DLD1 (cell line): ENCODE data around the gene AMFR.

Experiments used
- in situ Hi-C: cut with HindIII; loops from 2 replicates; pipeline ENCODE4 v1.10.0; 2017; ENCODE audit warnings: low sequenced_read_pairs

Gene AMFR

DNA sequence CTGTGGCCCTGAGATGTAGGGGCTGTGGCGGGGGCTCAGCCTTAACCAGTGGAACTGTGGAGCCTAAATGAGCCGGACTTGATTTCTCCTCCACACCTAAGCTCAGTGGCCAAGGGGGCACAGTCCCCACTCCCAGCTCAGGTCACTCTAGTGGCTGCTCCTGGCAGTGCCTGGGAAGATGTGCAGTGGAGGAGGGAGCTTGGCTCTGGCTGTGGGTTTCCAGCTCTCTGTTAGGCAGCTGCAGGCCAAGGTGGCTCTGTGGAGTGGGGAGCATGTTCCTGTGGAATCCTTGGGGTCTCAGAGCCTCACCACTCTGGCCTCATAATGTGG, 76.3 kb downstream of the AMFR start:
- in situ Hi-C loops = no loop called here

GRCh38 chr16:56348168-56349085, 76.9 kb downstream of the AMFR start:
- in situ Hi-C loops = no loop called here

DNA sequence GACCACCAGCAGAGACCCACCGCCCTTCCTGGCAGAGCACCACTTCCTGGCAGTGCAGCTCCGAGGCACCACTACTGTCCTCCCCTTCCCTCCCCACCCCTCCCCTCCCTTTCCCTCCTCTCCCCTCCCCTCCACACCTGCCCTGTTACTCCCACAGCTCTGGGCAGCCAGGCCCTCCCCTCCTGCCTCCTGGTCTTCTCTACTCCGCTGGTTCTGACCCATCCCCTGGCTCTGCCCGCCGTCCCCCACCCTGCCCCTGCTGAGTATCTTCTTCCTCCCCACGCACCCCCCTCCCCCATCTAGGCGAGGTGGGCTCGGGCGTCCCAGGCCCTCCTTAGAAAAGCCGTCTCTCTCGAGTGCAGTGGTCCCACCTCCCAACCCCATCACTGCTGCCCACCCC, 77.7 kb downstream of the AMFR start:
- in situ Hi-C loops = no loop called here

DNA sequence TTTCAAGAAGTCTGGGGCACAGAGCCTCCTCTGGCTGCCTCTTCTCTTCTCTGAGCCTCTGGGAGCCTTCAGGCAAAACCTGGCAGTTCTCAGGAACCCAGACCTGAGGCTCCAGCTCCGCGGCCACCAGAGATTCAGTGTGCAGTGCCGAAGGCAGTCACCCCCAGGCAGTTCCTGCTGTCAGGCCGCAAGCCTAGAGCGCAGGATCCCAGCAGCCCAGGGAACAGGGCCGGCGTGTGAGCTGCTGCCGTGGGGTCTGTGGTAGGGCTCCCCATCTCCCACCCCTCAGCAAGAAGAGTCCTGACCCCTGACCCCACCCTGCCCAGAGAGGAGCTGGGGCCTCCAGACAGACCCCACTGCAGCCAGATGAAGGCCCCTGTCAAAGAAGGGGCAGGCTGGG, 78.2 kb downstream of the AMFR start:
- in situ Hi-C loops = no loop called here

DNA sequence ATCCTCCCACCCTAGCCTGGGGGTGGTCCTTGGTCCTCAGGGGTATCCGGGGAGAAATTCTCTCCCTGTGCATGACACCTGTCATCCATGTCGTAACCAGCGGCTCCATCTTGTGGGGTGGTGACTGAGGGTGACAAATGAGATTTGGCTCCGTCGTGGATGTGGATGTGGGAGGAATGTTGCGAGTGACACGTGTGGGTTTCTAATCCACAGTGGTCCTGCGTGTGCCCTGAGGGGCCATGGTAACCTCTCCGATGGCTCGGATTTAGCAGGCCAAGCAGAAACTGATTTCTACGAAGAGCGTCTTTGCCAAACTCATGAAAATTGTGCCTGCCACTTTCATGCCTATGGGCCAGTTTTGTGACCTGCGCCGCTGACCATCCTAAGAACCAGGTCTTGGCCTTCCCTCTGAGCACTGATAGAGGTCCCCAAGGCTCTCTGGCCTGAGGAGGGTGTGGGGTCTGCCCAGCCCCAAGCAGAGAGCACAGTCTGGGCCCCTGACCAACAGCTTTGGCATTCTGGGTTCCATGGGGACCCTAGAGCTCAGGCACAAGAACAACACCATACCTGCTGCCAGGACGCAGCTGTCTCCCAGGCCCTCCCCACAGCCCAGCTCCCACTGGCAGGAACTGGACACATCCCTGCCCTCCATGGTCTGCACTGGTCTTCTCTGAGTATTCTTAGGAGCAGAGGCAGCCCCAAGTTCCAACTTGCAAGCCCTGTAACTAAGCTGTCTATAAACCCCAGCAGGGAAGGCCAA, 79.0 kb downstream of the AMFR start:
- in situ Hi-C loops = no loop called here

- in situ Hi-C loops = no loop called here
These were observed 79.8 kb downstream of the AMFR start for GRCh38 chr16:56345406-56346050.

GRCh38 chr16:56344518-56345405, 80.6 kb downstream of the AMFR start:
- in situ Hi-C loops = no loop called here

GRCh38 chr16:56343661-56344517, 81.5 kb downstream of the AMFR start:
- in situ Hi-C loops = no loop called here

GRCh38 chr16:56341656-56342399, 83.5 kb downstream of the AMFR start:
- in situ Hi-C loops = no loop called here

- in situ Hi-C loops = no loop called here
These were observed 84.4 kb downstream of the AMFR start for GRCh38 chr16:56340864-56341365.

DNA sequence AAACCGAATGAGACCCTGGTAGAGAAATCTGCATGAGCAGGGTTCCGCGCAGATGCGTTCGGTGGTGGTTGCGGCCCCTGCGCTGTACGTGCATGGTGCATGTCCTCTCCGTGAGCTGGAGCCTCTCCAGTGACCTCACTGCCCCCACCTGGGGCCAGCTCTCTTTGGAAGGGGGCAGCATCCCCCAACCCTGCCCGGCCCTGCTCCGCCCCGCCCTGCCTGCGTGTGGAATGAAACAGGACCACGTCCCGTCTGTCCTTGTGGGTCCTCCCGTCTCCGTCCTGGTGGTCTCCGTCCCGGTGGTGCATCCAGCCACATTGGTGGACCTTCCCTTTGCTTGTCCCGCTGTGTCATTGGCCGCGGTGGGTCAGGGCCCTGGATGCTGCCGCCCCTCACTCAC, 84.9 kb downstream of the AMFR start:
- in situ Hi-C loops = no loop called here

GRCh38 chr16:56339431-56340195, 85.7 kb downstream of the AMFR start:
- in situ Hi-C loops = no loop called here

DNA sequence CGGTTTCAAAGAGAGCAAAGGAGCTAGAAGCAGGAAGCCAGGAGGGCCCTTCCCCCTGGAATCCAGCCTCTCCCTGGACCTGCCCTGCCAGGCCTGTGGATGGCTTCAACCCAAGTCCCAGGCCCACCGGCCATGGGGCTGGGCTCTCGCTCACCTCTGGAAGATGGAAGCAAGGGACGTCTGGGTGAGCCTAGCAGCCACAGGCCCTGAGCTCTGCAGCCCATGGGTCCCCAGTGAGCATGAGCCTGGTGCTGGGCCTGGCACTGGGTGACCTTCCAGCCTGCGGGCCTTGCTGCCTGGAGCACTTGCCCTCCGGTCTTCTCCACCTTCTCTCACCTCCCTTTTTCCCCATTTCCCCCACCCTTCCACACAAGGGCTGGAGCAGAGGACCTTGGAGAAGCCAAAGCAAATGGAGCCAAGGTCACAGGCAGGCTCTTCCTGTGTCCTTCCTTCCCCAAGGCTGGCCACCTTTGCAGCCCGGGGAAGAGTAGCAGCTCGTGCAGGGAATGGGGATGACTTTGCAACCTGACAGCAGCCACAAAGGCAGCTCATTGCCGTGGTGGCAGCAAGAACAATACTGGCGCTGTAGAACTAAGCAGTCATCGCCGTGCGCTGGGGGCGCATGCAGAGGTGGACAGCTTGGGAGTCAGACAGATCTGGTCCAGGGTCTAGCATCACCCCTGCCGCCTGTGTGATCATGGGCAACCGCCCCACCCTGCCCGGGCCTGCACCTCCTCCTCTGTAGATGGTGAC, 86.6 kb downstream of the AMFR start:
- in situ Hi-C loops = no loop called here

DNA sequence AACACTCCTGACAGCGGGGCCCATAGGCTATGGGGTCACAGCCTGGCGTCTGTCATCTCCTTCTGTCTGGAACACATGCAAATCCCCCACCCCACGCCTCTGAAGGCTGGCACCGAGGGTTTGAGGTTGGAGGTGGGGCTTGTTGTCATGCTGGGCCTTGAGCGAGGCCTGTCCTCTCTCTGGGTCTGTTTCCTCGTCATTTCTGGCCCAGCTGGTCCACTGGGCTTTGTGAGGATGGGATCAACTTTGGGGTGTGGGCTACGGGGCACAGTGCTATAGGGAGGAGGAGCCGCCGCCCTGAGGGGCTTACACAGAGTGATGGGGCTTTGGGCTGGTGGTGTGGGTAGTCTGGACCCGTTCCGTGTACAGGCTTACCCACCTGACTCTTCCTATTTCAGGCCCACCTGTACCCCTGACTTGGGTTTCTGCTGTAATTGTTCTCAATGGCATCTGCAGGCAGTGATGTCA, 87.5 kb downstream of the AMFR start:
- in situ Hi-C loops = no loop called here

DNA sequence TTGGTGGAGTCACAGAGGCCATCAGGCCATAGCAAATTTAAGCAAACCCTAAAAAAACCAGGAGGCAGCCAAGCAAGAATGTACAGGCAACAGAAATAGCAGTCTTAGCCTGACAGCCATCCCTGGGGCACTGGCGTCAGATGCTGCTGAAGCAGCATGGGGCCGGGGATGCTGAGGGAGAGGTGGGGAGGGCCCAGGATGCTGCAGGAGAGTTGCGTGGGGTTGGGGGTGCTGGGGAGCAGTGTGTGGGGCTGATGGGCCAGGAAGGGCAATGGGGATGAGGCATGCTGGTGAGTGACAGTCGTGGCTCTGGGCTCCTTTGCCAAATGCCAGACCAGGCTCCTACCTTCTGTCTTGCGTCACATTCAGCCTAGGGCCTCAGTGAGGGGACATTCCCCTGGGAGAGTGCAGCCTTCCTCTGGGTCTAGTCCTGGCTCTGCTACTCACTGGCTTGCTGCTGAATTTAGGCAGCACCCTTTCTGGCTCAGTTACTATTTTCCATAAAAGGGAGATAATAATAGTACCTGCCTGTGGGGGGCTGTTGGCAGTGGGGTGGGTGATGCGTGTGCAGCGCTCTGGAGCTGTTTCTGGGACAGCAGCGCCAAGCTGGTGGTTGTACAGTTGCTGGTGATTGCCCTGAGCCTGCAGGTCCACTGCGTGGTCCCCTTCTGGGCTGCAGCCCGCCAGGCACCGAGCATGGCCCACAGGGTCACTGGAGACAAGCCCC, 88.1 kb downstream of the AMFR start:
- in situ Hi-C loops = no loop called here

DNA sequence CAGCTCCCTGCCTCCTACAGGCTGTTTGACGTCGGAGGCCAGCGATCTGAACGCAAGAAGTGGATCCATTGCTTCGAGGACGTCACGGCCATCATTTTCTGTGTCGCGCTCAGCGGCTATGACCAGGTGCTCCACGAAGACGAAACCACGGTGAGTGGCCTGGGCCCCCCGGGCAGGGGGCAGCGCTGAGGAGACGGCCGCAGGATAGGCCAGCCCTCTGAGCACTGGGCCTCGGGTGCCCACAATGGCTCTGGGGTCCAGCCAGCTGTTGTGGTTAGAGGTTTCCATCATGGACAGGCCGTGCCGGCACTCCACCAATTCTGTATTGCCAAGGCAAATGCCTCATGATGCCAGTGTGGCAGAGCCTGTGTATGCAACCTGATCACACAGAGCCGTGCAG, 88.6 kb downstream of the AMFR start:
- in situ Hi-C loops = no loop called here
